Neural progenitor cell (in vitro differentiated cells): ENCODE measurements around the gene PRKAB2. TPM values are rescaled to one million over a fixed set of nuclear protein-coding genes. Genes with fewer than 3 reads are reported as not detected.
A peak's percentile ranks its signal among the peaks of the same experiment; 100 is the strongest.

ENCODE experiments used
- DNase-seq: peaks from one replicate; pipeline ENCODE4 v3.0.0-alpha.2; 2016; ENCODE audit warnings: low spot score
- H2AFZ ChIP-seq: fragments of 200-600 bp; sonication (generic); replicated peaks from 2 replicates; pipeline ENCODE4 v1.6.1; 2016; ENCODE audit warnings: antibody characterized with exemption
- H3F3A ChIP-seq: fragments of 200-600 bp; sonication (generic); 2 replicates; pipeline ENCODE4 v1.6.1; 2016; ENCODE audit warnings: antibody characterized with exemption, low read depth
- H3K27ac ChIP-seq: fragments of 200-600 bp; sonication (generic); 2 replicates; pipeline ENCODE4 v1.5.1; 2016; ENCODE audit warnings: mild to moderate bottlenecking
- H3K27me3 ChIP-seq: fragments of 200-600 bp; sonication (generic); 2 replicates; pipeline ENCODE4 v1.6.1; 2016; ENCODE audit warnings: mild to moderate bottlenecking, moderate library complexity
- H3K36me3 ChIP-seq: fragments of 200-600 bp; sonication (generic); 2 replicates; pipeline ENCODE4 v1.5.1; 2016
- H3K4me1 ChIP-seq: fragments of 200-600 bp; sonication (generic); 2 replicates; pipeline ENCODE4 v1.6.1; 2016; ENCODE audit warnings: mixed run types
- H3K4me2 ChIP-seq: fragments of 200-600 bp; sonication (generic); 2 replicates; pipeline ENCODE4 v1.6.1; 2016
- H3K4me3 ChIP-seq: fragments of 200-600 bp; sonication (generic); 2 replicates; pipeline ENCODE4 v1.5.1; 2016
- H3K79me2 ChIP-seq: fragments of 200-600 bp; sonication (generic); 2 replicates; pipeline ENCODE4 v1.6.1; 2016; ENCODE audit warnings: low read depth
- H3K9ac ChIP-seq: fragments of 200-600 bp; sonication (generic); 2 replicates; pipeline ENCODE4 v1.6.1; 2016
- H3K9me3 ChIP-seq: fragments of 200-600 bp; sonication (generic); 2 replicates; pipeline ENCODE4 v1.5.1; 2016; ENCODE audit warnings: low read depth
- H4K20me1 ChIP-seq: fragments of 200-600 bp; sonication (generic); 2 replicates; pipeline ENCODE4 v1.6.1; 2016; ENCODE audit warnings: low read depth
- H3K27ac Mint-ChIP-seq: 3 replicates; pipeline ENCODE4 v1.8.0; 2021; ENCODE audit warnings: mixed read lengths
- H3K27me3 Mint-ChIP-seq: 2 replicates; pipeline ENCODE4 v1.8.0; 2022; ENCODE audit warnings: low read depth, mild to moderate bottlenecking, inconsistent platforms, moderate library complexity, mixed read lengths; ENCODE audit not compliant: insufficient read depth
- H3K36me3 Mint-ChIP-seq: 3 replicates; pipeline ENCODE4 v1.8.0; 2021; ENCODE audit warnings: mixed read lengths
- H3K4me1 Mint-ChIP-seq: 3 replicates; pipeline ENCODE4 v1.8.0; 2021; ENCODE audit warnings: mixed read lengths
- H3K4me3 Mint-ChIP-seq: 3 replicates; pipeline ENCODE4 v1.8.0; 2021; ENCODE audit warnings: mild to moderate bottlenecking, moderate library complexity, mixed read lengths
- H3K9me3 Mint-ChIP-seq: 3 replicates; pipeline ENCODE4 v1.8.0; 2020; ENCODE audit warnings: mixed read lengths
- EZH2 ChIP-seq: fragments of 200-600 bp; sonication (generic); IDR thresholded peaks from 2 replicates; pipeline ENCODE4 v1.6.1; 2017; ENCODE audit warnings: antibody characterized with exemption, mild to moderate bottlenecking, moderate library complexity
- EZH2phosphoT487 ChIP-seq: fragments of 200-600 bp; sonication (generic); IDR thresholded peaks from 2 replicates; pipeline ENCODE4 v1.6.1; 2017; ENCODE audit warnings: antibody characterized with exemption
- total RNA-seq: library from RNA; depleted of rRNA; stranded (reverse); fragments of >200 nt; gene quantifications from 2 replicates; pipeline ENCODE4 v1.2.3, GENCODE V29; 2015; ENCODE audit warnings: low replicate concordance
- TF ChIP-seq, protein P1 (sequence below): fragments of 200-600 bp; sonication (generic); IDR thresholded peaks from 2 replicates; pipeline ENCODE4 v1.5.1; 2017; ENCODE audit warnings: antibody characterized with exemption, mild to moderate bottlenecking

Gene PRKAB2
- total RNA-seq, 1 donor from 2014 or later = 42.8 TPM

DNA sequence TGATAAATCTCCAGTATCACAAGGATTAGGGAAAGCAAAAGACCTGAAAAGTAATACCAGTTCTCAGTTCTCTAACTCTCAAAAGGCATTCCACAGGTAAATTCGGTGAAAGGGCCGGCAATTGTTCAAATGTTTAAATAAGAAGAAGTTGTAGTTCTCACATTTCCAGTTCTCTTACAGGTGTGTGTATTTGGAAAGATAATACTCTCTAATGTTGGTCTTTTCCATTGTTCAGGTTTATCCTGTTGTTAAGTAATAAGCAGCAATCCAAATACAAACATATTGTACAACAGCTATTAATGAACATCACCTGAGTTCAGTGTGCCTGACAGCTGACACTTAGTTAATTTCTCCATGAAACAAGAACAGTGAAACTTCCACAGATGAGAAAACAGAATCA is 13.2 kb upstream of the PRKAB2 start:
- no peaks in the 10 kb centered on the region for H3K9me3 Mint-ChIP-seq
- no peak overlapping the region for H3K4me2 ChIP-seq
- no peak for DNase-seq
- no peaks in the 10 kb centered on the region for H4K20me1 ChIP-seq
- no peaks in the 10 kb centered on the region for H3K36me3 Mint-ChIP-seq
- H3K27me3 ChIP-seq = no peaks in the 10 kb centered on the region
- no peak overlapping the region for H3K27ac ChIP-seq
- no peak overlapping the region for H2AFZ ChIP-seq
- no peaks in the 10 kb centered on the region for H3K9me3 ChIP-seq
- H3K4me1 Mint-ChIP-seq = no peaks in the 10 kb centered on the region
- TF ChIP-seq EZH2 = no peak
- TF ChIP-seq EZH2phosphoT487 = no peak
- TF ChIP-seq, protein P1, sequence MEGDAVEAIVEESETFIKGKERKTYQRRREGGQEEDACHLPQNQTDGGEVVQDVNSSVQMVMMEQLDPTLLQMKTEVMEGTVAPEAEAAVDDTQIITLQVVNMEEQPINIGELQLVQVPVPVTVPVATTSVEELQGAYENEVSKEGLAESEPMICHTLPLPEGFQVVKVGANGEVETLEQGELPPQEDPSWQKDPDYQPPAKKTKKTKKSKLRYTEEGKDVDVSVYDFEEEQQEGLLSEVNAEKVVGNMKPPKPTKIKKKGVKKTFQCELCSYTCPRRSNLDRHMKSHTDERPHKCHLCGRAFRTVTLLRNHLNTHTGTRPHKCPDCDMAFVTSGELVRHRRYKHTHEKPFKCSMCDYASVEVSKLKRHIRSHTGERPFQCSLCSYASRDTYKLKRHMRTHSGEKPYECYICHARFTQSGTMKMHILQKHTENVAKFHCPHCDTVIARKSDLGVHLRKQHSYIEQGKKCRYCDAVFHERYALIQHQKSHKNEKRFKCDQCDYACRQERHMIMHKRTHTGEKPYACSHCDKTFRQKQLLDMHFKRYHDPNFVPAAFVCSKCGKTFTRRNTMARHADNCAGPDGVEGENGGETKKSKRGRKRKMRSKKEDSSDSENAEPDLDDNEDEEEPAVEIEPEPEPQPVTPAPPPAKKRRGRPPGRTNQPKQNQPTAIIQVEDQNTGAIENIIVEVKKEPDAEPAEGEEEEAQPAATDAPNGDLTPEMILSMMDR = no peak
- H3K4me3 Mint-ChIP-seq = no peak overlapping the region
- no peak overlapping the region for H3K27ac Mint-ChIP-seq
- H3K27me3 Mint-ChIP-seq = no peaks in the 10 kb centered on the region
- H3K4me1 ChIP-seq = no peaks in the 10 kb centered on the region
- no peak overlapping the region for H3K4me3 ChIP-seq
- no peaks in the 10 kb centered on the region for H3K36me3 ChIP-seq
- H3K79me2 ChIP-seq = no peaks in the 10 kb centered on the region
- H3F3A ChIP-seq = no peaks in the 10 kb centered on the region
- H3K9ac ChIP-seq = no peak overlapping the region

GRCh38 chr1:147177611-147178380 is 5.5 kb upstream of the PRKAB2 start:
- no peak overlapping the region for H3K27ac Mint-ChIP-seq
- H3K4me1 Mint-ChIP-seq = peaks cover 7% of the 10 kb centered on the region
- H3K36me3 Mint-ChIP-seq = peaks cover 8% of the 10 kb centered on the region
- no peaks in the 10 kb centered on the region for H3K36me3 ChIP-seq
- H4K20me1 ChIP-seq = no peaks in the 10 kb centered on the region
- H3K4me3 Mint-ChIP-seq = no peak overlapping the region
- H3K4me2 ChIP-seq = no peak overlapping the region
- H3K27me3 ChIP-seq = no peaks in the 10 kb centered on the region
- peaks cover 5% of the 10 kb centered on the region for H3K9me3 Mint-ChIP-seq
- no peaks in the 10 kb centered on the region for H3K27me3 Mint-ChIP-seq
- DNase-seq = no peak
- no peak overlapping the region for H3K4me3 ChIP-seq
- H2AFZ ChIP-seq = no peak overlapping the region
- no peaks in the 10 kb centered on the region for H3K9me3 ChIP-seq
- peaks cover 13% of the 10 kb centered on the region for H3K79me2 ChIP-seq
- no peak overlapping the region for H3K9ac ChIP-seq
- H3K27ac ChIP-seq = no peak overlapping the region
- peaks cover 10% of the 10 kb centered on the region for H3K4me1 ChIP-seq
- H3F3A ChIP-seq = peaks cover 9% of the 10 kb centered on the region
- TF ChIP-seq EZH2phosphoT487 (no peak), EZH2 (no peak)
- TF ChIP-seq, protein P1 = no peak

DNA sequence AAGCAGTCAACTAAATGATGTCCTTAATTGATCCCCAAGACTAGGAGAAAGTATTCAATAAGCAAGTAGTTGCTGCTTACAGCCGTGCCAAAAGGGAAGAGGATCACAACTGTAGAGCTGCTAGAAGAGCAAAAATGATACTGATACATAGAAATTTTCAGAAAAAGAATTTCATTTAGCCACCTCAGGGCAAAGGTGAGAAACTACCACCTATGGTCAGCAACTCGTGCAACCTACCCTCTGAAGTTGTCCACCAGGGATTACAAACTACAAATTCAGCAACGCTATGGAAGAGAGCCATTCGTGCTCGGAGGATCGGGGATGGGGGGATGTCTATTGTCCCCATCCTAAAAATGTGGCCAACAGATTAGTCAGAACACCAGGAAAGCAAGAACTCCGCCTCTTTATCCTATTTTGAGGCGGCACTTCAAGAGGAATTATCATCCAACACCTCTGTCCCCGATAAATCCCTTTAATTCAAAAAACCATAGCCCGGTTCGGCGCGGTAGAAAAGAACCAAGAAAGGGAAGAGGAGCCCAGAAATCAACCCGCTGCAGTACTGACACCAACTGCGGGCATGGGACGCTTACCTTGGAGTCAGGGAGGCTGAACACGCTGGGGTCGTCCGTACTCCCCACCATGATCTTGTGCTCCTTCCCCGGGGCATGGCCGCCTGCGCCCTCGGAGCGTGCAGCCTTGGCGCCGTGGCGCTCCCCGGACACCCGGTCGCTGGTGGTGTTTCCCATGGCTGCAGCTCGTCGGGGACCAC is 687 bp downstream of the PRKAB2 start:
- Histone ChIP-seq H3K4me1 (peaks cover 31% of the 10 kb centered on the region), H2AFZ (peak overlapping the region; percentile 87), H3K27me3 (no peaks in the 10 kb centered on the region), H3K79me2 (peaks cover 64% of the 10 kb centered on the region), H3K9me3 (no peaks in the 10 kb centered on the region), H3K4me2 (peak overlapping the region; percentile 78), H3K27ac (peak overlapping the region; percentile 87), H3K4me3 (peak overlapping the region; percentile 91), H3K9ac (peak overlapping the region; percentile 49), H3K36me3 (no peaks in the 10 kb centered on the region), H4K20me1 (peaks cover 4% of the 10 kb centered on the region), H3F3A (peaks cover 20% of the 10 kb centered on the region)
- DNase-seq = peak; percentile 41
- H3K9me3 Mint-ChIP-seq = peaks cover 2% of the 10 kb centered on the region
- H3K36me3 Mint-ChIP-seq = peaks cover 6% of the 10 kb centered on the region
- peak overlapping the region; percentile 86 for H3K27ac Mint-ChIP-seq
- H3K4me3 Mint-ChIP-seq = peak overlapping the region; percentile 98
- TF ChIP-seq EZH2phosphoT487 = no peak
- TF ChIP-seq, protein P1 = no peak
- no peak for TF ChIP-seq EZH2
- H3K27me3 Mint-ChIP-seq = peaks cover 7% of the 10 kb centered on the region
- peaks cover 25% of the 10 kb centered on the region for H3K4me1 Mint-ChIP-seq
